Measurements from ENCODE around the gene FAR2.

The FAR2 gene

DNA sequence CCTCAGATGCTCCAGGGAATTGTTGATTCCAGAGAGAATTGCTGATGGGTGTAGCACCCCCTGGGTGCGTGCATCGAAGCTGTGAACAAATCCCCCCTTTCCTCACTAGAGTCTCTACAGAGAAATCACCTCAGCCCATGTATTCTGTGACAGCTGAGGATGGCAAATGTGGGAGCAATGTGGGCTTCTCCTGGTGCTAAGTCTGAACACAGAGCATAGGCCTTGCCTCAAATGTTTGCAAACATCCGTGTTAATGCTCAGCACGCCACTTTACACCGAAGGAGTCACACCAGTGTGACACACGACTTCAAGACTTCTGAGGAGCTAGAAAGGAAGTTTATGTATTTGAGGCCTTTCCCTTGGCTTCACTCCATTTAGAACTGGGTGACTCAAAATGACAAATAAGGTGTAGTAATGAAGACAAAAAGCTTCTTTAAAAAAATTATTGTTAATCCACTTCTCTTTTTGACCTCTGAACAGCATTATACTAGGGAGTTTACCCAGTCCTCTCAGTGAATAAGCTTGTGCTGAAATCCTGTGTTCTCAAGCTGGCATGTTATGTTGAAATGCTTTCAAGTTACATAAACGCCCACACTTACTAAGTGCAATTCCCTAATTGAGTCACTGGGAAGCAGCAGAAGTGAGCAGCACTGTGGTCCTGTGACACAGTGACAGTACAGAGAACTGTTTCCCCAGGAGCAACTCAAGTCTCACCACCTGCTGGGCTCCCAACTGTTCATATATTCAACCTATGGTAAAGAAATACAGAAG is 92.9 kb downstream of the FAR2 start:
- no peaks in the 10 kb centered on the region for H3K9me3 ChIP-seq (ENCODE audit: severe bottlenecking)
- peak; percentile 23; the same call in 1 of the 2 replicates for TF ChIP-seq CTCF (IDR thresholded peaks at IDR 0.05; ENCODE audit: low read depth, low read length)
- peak overlapping the region; percentile 38 for H3K4me3 ChIP-seq (ENCODE audit: low read depth, low read length)
- H3K27me3 ChIP-seq (ENCODE audit: insufficient read depth, low read depth, severe bottlenecking), result no peaks in the 10 kb centered on the region
- DNase-seq, result peak; percentile 90
- no peaks in the 10 kb centered on the region for H3K36me3 ChIP-seq
- H3K27ac ChIP-seq, result peak overlapping the region; percentile 77

DNA sequence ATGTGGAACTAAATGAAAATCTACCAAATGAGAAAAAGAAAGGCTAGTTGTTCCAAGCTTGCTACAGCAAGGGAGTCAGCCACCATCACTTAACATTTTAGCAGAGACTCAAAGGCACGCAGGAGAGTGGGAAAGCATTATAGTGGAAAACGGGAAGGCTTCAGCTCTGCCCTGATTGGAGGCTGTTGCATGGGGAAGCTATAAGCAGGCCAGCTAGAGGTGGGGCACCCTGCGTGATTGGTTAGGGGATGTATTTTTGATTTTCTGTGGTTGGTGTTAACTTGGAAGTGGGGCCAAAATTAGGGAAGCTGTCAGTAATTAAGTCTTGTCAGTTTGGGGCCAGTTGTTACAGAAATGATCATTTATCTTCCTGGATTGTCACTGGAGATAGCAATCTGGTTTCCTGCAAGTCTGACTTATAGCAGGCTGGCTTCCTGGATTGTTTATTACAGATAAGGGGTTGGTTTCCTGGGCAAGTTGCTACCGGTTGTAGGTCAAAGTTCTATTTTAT is 93.9 kb downstream of the FAR2 start:
- peak; percentile 23 for DNase-seq
- Histone ChIP-seq H3K36me3 (no peaks in the 10 kb centered on the region), H3K9me3 (ENCODE audit: severe bottlenecking) (no peaks in the 10 kb centered on the region), H3K27ac (peak overlapping the region; percentile 77), H3K27me3 (ENCODE audit: insufficient read depth, low read depth, severe bottlenecking) (no peaks in the 10 kb centered on the region), H3K4me3 (ENCODE audit: low read depth, low read length) (peak overlapping the region; percentile 4; the same call in 1 of the 2 replicates)
- TF ChIP-seq CTCF (IDR thresholded peaks at IDR 0.05; ENCODE audit: low read depth, low read length), result no peak

GRCh38 chr12:29244159-29244765 is 95.2 kb downstream of the FAR2 start:
- DNase-seq, result no peak
- H3K27ac ChIP-seq, result no peak overlapping the region
- no peak for TF ChIP-seq CTCF (IDR thresholded peaks at IDR 0.05; ENCODE audit: low read depth, low read length)
- no peak overlapping the region for H3K4me3 ChIP-seq (ENCODE audit: low read depth, low read length)
- H3K36me3 ChIP-seq, result no peaks in the 10 kb centered on the region
- H3K9me3 ChIP-seq (ENCODE audit: severe bottlenecking), result no peaks in the 10 kb centered on the region
- H3K27me3 ChIP-seq (ENCODE audit: insufficient read depth, low read depth, severe bottlenecking), result no peaks in the 10 kb centered on the region

DNA sequence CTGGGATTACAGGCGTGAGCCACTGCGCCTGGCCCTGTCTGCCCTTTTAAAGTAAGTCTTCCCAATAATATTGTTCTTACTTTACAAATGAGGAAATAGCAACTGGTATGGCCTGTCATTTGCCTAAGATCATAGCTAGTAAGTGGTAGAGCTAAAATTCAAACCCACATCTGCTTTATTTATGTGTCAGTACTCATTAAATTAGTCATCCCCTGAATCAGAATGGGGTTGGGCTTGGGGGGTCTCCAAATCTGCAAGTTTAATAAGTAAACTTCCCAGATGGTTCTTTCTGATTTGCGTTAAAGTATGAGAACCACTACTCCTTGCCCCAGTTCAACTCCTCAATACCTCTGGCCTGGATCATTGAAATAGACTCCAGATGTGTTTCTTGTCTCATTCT is 96.2 kb downstream of the FAR2 start:
- Histone ChIP-seq H3K4me3 (ENCODE audit: low read depth, low read length) (no peak overlapping the region), H3K27ac (no peak overlapping the region), H3K9me3 (ENCODE audit: severe bottlenecking) (no peaks in the 10 kb centered on the region), H3K27me3 (ENCODE audit: insufficient read depth, low read depth, severe bottlenecking) (no peaks in the 10 kb centered on the region), H3K36me3 (no peaks in the 10 kb centered on the region)
- no peak for TF ChIP-seq CTCF (IDR thresholded peaks at IDR 0.05; ENCODE audit: low read depth, low read length)
- DNase-seq, result no peak

- DNase-seq, result no peak
- no peak overlapping the region for H3K27ac ChIP-seq
- no peak for TF ChIP-seq CTCF (IDR thresholded peaks at IDR 0.05; ENCODE audit: low read depth, low read length)
- H3K27me3 ChIP-seq (ENCODE audit: insufficient read depth, low read depth, severe bottlenecking), result no peaks in the 10 kb centered on the region
- no peaks in the 10 kb centered on the region for H3K36me3 ChIP-seq
- H3K9me3 ChIP-seq (ENCODE audit: severe bottlenecking), result no peaks in the 10 kb centered on the region
- no peak overlapping the region for H3K4me3 ChIP-seq (ENCODE audit: low read depth, low read length)
These were observed 100.9 kb downstream of the FAR2 start for GRCh38 chr12:29249930-29250329.
